HG03064 (cell line): ENCODE measurements around the gene ILKAP.

Experiments
- ATAC-seq: cut with Tn5 transposase; IDR thresholded peaks from one replicate; pipeline ENCODE4 v1.9.1; 2021; ENCODE audit warnings: low read depth; ENCODE audit not compliant: unreplicated experiment

The ILKAP gene

DNA sequence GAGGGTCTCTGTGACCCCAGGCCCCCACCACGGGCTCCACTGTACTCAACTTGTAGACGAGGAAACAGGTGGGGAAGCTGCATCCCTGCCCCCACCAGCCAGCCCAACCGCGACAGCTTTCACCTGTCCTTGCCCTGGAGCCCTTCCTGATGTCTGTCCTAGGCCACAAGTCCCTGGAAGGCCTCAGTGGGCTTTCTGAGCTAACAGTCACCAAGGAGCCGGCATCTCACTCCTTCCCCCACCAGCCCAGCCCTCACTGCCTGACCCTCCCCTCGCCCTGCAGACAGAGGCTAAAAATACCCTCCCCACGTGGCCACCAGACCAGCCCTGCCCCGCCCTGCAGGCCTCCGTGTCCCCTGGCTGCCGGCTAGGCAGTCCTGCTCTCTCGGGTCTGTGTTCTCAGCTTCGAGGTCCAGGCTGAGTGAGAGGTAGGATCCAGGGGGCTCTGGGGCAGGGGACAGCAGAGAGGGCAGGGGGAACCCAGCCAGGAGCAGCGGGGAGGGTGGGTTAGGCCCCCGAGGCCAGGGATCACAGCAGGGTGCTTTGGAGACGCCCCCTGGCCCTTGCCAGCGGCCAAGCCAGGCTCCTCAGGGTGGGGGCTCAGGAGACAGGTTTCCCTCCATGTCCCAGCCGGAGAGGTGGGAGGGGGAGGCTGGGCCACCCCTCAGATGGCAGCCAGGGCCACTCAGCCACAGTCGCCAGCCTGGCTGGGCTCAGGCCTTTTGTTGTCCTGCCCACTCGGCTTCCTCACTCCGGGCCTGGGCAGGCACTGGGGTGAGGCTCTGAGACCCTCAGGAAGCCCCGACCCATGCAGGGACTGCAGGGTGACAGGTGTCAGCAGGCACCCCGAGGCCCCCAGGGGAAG is 64.9 kb downstream of the ILKAP start, which contains the start of gene KLHL30:
Gene KLHL30, plus strand, starts transcription at position 338 of the 865 bp plus-strand sequence. CDS start 2,087 bp downstream, outside the sequence.
- no peak for ATAC-seq

DNA sequence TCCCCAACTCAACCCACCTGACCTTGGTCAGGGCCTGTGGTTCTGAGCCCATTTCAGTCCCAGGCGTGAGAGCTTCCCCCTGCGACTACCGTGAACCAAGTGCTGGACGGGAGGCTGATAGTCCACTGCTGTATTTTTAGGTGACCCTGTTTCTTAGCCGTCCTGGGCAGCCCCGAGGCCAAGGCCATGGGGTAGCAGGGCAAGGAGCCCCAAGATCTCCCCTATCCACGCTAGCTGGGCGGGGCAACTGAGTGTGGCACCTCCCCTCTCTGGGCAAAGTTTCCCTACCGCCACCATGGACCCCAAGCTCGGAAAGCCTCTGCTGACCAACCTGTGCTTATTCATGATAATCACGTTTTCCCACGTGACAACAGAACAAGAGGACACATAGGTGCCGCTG is 65.6 kb downstream of the ILKAP start:
- ATAC-seq: no peak

DNA sequence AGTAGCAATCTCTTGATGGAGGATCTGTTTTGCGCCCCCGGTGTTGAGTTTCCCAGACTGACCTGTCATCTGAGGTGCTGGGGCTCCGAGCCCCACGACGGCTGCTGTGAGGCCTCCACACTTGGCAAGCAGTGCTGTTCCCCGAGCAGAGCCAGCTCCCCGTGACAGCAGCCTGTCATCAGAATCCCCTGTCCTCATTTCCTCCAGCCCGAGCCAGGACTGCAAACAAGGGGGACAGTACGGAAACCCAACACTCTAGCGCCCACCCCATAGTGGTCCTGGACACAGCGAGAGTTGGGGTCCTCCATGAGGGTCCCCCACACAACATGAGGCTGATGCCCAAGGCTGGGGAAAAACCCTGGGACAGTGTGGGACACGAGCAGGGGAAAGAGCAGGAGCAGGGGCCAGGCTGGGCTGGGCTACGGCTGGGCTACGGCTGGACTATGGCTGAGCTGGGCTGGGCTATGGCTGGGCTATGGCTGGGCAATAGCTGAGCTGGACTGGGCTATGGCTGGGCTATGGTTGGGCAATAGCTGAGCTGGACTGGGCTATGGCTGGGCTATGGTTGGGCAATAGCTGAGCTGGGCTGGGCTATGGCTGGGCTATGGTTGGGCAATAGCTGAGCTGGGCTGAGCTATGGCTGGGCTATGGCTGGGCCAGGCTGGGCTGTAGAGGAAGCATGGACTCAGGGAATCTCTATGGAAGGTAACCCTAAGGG is 66.5 kb downstream of the ILKAP start:
- no peak for ATAC-seq

DNA sequence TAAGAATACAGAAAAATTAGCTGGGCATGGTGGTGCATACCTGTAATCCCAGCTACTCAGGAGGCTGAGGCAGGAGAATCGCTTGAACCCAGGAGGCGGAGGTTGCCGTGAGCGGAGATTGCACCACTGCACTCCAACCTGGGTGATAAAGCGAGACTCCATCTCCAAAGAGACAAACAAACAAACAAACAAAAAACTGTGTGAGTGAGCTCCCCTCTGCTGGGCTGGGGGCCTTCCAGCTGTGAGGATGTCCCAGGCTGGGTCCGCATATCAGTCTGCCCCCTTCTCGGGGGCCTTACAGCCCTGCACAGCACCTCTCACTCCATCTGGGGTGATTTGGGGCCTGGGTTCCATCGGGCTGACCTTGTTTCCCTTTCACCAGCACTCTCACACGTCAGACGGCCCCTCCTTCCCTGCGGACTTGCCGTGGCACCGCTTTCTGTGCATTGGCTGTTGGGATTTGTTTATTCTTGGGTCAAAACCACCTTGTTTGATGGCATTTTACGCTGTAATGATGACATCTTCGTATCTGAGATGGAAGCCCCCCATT is 67.8 kb downstream of the ILKAP start:
- no peak for ATAC-seq

DNA sequence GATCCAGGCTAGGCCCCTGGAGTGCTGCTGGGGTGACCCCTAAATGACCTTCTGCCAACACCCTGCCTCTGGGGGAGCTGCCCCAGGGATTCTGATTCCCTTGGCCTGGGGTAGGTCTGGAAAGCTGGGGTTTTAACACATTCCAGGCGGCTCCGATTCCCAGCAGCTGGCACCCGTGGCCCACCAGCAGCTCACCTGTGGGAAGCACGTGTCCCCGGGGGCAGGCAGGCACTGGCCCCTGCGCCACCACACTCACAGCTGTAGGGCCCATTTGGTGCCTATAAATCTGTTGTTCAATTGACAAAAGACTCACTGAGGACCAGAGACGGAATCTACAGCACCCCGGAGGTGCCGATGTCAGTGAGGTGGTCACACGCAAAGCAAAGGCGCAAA is 69.1 kb downstream of the ILKAP start:
- ATAC-seq: no peak

DNA sequence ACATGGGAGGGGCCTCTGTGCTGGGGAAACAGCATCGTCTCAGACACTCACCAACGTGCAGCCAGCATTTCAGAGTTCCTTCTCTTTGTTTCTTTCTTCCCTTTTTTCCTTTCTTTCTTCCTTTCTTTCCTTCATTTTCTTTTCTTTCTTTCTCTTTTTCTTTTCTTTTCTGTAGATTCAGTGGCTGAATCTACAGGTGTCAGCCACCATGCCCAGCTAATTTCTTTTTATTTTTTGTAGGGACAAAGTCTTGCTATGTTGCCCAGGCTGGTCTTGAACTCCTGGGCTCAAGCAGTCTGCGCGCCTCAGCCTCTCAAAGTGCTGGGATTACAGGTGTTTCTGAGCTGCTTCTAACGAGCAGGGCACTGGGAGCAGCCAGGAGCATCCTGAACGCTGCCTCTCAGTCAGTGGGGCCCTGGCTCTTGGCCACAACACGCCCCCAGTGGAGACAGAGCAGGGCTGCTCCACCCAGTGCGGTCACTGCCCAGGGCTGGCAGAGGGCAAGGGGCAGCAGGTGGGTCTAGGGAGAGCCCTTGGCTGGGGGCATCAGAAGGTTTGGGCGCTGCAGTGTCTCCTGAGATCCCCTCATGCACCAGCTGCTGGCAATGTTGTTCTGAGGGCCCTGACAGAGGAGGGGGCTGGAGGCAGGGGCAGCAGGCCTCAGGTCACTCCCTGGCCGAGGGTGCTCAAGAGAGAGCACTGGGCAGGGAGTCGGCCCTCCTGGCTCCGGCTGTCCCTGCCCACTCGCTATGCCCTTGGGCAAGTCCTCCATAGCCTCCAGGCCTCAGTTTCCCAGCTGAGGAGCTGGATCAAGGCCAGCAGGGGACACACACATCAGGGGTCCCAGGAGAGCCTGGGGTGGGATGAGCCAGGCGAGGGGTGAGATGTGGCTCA is 69.7 kb downstream of the ILKAP start:
- ATAC-seq: no peak

DNA sequence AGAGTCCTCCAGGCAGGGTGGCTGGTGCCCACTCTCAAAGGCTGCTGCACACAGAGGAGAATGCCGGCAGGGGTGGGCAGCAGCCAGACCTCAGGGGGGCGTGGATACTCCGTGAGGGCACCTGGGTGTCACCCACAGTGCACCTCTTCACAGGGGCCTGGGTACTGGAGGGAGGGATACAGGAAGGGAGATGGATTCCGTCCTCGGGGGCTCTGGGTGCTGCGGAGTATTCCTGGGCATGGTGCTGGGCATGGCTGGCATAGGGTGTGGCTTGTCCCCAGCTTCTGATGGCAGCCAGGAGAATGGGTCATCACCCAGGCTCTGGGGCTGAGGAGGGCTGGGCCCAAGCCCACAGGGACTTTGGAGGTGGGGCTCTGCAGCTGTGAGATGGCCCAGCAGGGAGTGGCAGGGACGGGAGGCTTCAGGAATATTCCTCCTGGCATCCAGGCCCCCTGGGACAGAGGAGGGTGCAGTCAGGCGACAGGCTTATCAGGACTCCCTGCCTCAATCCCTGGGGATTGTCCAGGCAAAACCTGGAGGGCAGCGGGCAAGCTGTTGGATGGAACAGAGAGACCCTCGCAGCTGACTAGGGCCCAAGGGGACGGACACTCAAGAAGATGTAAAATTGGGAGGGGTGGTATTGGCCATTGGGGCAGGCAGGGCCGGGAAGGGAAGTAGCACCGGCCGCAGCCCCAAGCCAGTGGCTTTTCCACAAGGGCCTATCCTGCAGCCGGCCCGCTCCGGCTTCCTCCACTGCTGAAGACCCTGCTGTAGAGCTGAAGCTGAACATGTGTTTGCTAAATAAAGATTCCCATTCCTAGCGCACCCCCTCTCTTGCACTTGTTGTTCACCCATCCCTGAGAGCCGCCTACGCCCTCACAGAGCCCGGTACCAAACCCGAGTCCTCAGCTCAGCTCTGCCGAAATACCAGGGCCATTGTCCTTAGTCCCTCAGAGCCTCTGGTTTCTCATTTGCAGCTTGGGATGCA is 70.7 kb downstream of the ILKAP start:
- no peak for ATAC-seq

DNA sequence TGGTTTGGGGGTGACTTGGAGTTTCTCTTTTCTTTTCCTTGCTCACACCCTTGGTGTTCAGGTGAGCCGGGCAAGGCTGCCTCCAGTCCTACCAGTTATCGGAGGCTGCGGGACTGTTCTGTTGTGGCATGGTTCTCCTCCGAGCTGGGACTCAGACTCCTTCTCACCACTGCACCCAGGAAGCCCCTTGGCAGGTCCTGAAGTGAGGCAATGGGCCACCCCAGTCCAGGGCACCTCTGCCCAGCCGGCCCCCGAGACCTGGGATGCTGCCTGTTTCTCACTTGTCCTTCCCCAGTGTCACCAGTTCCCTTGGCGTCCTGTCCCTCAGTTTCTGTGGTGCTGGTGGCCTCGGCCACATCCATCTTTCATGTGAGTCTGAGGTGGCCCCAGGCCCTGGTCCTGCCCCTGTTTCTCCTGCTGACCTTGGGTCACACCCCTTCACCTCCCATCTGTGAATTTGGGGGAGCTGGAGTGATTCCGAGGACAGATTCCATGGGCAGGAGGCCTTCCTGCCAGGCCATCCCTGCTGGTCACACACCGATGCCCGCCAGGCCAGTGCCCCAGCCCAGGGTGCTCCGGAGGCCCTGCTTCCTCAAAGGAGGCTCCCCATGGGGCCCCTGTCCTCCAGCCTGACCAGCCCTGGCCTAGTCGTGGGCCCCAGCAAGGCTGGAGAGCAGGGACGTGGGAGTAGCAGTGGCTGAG is 71.6 kb downstream of the ILKAP start:
- no peak for ATAC-seq

DNA sequence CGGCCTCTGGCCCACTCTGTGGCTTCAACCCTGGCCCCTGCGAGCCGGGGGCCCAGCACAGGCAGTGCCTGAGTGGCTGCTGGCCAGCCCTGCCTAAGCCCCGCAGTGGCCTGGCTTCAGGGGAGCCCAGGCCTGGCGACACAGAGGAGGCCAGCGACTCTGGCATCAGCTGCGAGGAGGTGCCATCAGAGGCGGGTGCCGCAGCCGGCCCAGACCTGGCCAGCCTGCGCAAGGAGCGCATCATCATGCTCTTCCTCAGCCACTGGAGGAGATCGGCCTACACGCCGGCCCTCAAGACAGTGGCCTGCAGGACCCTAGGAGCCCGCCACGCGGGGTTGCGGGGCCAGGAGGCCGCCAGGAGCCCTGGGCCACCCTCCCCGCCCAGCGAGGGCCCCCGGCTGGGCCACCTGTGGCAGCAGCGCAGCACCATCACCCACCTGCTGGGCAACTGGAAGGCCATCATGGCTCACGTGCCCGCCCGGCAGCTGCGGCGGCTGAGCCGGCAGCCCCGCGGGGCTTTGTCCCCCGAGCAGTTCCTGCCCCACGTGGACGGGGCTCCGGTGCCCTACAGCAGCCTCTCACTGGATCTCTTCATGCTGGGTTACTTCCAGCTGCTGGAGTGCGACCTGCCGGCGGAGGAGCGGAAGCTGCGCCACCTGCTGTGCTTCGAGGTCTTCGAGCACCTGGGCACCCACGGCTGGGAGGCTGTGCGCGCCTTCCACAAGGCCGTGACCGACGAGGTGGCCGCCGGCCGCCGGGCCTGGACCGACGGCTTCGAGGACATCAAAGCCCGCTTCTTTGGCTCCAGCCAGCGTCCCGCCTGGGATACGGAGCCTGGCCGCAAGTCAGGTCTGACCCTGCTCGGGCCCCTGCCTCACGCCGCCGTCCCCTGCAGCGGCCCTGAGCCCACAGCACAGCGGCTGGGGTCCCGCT is 72.5 kb downstream of the ILKAP start:
- no peak for ATAC-seq

DNA sequence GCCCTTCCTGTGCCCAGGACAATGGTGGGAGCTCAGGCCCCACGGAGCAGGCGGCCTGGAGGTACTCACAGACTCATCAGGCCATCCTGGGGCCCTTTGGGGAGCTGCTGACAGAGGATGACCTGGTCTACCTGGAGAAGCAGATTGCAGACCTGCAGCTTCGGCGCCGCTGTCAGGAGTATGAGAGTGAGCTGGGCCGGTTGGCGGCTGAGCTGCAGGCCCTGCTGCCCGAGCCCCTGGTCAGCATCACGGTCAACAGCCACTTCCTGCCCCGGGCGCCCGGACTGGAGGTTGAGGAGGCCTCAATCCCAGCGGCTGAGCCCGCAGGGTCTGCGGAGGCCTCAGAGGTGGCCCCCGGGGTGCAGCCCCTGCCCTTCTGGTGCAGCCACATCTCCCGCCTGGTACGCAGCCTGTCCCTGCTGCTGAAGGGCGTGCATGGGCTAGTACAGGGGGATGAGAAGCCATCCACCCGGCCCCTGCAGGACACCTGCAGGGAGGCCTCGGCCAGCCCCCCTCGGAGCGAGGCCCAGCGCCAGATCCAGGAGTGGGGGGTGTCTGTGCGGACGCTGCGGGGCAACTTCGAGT is 73.3 kb downstream of the ILKAP start:
- no peak for ATAC-seq

DNA sequence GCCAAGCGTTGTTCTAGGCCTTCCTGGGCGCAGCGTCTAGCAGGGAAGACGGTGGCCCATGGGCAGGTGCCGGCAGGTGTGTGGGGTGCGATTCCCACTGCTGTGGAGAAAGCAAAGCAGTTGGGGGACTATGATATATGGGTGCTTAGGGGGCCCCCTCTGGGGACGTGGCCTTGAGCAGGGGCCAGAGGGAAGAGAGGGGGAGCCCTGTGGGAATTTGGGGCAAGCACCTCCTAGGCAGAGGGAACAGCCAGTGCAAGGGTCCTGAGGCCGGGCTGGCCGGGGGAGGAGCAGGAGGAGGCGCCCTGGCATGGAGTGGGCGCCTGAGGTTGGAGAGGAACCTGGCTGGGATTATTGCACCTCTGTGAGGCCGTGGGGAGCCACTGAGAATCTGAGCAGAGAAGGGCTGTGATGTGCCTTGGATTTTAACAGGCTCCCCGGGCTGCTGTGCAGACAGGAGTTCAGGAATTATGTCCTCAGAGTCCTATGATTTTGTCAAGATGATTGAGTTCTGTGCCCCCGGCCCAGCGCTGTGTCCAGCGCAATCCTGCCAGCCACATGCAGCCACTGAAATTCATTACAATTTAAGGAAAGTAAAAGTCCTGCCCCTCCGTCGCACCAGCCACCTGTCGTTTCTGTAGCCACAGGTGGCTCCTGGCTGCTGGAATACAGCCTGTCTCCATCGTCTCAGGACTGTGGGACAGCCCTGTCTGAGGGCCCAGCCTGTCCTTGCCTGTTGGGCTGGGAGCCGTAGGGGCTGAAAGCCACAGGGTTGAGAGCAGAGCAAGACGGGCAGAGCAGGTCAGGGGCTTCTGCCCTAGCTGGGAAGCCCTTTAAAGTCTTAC is 74.1 kb downstream of the ILKAP start:
- no peak for ATAC-seq

DNA sequence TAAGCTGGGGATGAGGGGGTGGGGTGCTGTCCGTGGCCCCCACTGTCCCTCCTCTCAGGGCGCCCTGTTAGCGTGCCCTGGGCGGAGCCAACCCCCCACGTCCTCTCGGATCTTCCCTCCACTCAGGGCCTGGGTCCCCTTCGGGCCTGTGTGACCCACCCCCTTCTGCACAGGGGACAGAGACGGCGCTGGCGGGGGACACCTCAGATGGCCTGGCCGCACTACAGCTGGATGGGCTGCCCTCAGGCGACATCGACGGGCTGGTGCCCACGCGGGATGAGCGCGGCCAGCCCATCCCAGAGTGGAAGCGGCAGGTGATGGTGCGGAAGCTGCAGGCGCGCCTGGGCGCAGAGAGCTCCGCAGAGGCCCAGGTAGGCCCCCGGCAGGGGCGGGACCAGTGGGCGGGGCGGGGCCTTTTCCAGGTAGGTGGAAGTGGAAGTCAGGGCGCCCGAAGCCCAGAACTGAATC is 74.9 kb downstream of the ILKAP start:
- no peak for ATAC-seq

DNA sequence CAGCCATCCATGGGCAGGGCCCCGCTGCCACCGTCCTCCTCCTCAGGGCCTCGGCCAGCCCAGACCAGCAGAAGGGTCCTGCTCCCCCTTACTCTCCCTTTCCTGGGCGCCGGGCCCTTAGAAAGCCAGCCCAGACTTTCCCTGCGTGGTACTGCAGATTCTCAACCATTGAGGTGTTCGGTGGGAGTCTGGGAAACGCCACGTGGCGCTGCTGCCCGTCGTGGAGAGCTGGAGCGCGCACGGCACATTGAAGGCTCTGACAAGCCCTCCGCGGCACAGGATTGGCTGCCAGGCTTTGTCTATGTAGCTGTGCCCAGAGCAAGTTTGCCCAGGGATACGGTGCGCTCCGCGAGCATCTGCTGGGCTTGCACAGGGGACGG is 75.4 kb downstream of the ILKAP start:
- no peak for ATAC-seq

DNA sequence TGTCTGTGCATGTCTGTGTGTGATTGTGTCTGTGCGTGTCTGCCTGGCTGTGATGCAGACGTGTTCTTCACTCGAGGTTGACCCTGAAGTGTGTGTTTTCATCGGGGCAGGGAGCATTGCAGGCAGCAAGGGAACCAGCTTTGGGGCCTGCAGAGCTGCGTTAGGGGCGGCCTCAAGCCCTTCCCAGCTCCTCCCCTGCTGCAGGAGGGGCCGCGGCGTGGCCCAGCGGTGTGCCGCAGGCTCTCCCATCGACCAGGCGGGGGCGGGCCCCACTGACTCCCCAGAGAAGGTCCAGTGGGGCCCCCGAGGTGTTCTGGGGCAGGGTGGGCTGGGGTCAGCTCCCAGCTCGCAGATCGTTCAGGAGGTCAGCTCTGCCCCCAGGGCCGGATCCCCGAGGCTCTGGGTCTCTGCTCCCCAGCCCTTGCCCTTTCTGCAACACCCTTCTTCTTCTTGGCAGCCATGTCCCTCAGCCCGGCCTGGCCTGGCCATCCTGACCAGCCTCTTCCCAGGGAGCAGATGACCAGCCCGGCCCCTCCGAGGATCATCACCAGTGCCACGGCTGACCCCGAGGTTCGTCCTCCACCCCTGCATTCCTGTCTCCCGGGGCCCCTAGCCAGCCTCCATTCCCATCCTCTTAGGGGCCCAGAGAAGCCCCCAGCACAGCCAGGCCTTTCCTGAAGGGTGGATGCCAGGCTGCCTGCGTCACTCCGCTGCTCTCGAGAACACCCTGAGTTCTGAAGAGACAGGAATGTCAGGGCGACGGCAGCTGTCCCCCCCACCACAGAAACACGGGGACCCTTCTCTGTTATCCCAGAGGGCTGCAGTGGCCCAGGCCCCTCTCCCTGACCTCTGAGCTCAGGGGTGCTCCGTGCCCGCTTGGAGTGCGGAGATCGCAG is 76.1 kb downstream of the ILKAP start:
- no peak for ATAC-seq

DNA sequence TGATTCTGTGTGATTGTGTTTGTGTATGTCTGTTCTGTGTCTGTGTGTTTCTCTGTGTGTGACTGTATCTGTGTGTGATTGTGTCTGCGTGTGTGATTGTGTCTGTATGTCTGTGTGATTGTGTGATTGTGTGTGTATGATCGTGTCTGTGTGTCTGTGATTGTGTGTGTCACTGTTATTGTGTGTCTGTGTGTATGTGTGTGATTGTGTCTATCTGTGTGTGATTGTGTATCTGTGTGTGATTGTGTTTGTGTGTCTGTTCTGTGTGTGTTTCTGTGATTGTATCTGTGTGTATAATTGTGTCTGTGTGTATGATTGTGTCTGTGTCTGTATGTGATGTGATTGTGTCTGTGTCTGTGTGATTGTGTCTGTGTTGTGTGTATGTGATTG is 76.7 kb downstream of the ILKAP start:
- no peak for ATAC-seq
